Esophagus muscularis mucosa (tissue), 4 donors: ENCODE results near the gene PLAC8L1.

Experiments
- CTCF ChIP-seq, 3 experiments: fragments of 200-600 bp in 2 of 3; fragments of 450-650 bp in 1 of 3; sonication (generic) in 2 of 3; IDR thresholded peaks; one replicate each; pipeline ENCODE4 v1.5.1; 2017 to 2019; ENCODE audit warnings: antibody characterized with exemption in 3 of 3, mild to moderate bottlenecking in 2 of 3, moderate library complexity in 1 of 3
- EP300 ChIP-seq: sonication (generic); formaldehyde crosslinking; IDR thresholded peaks from one replicate; pipeline ENCODE4 v1.6.1; 2017; ENCODE audit warnings: antibody characterized with exemption
- POLR2A ChIP-seq: fragments of 450-650 bp; IDR thresholded peaks from one replicate; pipeline ENCODE4 v1.6.1; 2017; ENCODE audit warnings: antibody characterized with exemption, moderate library complexity, mild to moderate bottlenecking, low read depth
- POLR2AphosphoS5 ChIP-seq, 2 donors: sonication (generic); formaldehyde crosslinking; IDR thresholded peaks; one replicate each; pipeline ENCODE4 v1.6.1; 2017; ENCODE audit warnings: antibody characterized with exemption in 2 of 2

- TF ChIP-seq EP300 = no peak
- TF ChIP-seq POLR2AphosphoS5 (IDR thresholded peaks at IDR 0.05) = no peak
- no peak for TF ChIP-seq CTCF (IDR thresholded peaks at IDR 0.05)
- TF ChIP-seq POLR2A = no peak
These were observed 21.0 kb downstream of the PLAC8L1 start for GRCh38 chr5:146084376-146084775.
